Activated CD8-positive, alpha-beta memory T cell treated with anti-CD3 and anti-CD28 coated beads for 4 hours (primary cell): ENCODE results near the gene NBPF9.
"Not testable (repeated sequence)": the region's sequence is repeated elsewhere in the genome, so short reads cannot be mapped to it uniquely, and the experiment has no call there.

ENCODE experiments used
- DNase-seq, 2 donors: peaks; one replicate each; pipeline ENCODE4 v3.0.0-alpha.2; 2020; ENCODE audit warnings: low read depth in 2 of 2

Gene NBPF9

DNA sequence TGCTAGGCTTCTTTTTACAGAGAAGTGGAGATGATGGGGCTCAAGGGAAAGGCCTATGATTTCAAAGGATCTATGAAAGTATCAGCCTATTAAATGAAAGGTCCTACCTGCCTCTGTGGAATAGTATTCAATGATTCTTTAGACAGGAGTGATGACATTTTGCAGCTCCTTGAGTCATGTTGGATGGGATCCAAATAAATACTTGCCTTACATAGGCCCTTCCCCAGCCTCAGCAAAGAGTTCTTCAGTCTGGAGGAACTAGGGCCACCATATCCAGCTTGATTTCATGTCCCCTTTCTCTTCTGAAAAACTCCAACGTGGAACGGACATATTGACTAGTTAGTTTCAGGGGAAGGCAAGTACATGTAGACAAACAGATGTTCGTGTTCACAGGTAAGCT, 87.8 kb downstream of the NBPF9 start:
- not testable (repeated sequence) for DNase-seq

DNA sequence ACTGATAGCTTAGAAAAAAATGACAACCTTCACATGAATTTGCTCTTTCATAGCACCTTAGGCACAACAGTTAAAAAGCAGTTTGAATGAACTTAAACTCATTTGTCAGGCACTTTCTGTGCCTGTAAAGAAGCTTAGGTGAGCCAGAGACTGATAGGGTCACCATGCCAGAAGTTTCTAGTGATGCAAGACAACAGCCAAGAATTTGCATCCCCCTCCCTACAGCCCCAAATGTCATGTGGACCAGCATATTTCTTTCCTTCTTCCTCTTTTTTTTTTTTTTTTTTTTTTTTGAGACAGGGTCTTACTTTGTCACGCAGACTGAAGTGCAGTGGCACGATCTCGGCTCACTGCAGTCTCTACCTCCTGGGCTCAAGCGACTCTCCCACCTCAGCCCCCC, 89.8 kb downstream of the NBPF9 start:
- not testable (repeated sequence) for DNase-seq

DNA sequence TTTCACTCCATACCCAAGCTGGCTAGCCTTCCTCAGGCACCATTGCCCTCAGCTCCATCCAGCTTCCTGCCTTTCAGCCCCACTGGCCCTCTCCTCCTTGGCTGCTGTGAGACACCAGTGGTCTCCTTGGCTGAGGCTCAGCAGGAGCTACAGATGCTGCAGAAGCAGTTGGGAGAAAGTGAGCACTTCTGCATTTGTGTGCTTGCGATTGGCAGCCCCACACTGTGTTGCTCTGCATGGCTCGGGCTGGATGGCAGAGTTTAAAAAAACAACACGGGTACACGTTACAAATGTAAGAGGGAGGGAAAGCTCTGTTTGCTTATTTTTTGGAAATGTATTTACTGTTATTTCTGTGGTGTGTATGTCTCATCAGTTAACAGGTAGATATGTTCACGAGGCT, 90.8 kb downstream of the NBPF9 start:
- DNase-seq: not testable (repeated sequence)

DNA sequence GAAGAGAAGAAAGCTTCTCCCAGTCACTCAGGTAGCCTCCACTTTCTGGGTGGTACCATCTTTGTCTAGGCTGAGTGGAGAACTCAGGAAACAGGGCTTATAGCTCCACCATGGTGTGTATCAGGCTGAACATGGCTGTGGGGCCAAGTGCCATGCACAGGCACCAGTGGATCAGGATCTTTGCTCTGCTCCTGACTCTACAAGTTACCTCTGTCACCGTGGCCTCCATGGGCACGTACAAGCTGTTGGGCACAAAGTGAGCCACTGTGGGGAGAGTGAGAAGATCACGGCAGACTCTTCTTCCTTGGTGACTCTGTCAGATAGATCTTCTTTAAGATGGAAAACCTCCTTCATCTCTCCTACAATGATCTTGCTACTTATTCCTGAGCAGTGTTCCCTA, 93.6 kb downstream of the NBPF9 start:
- not testable (repeated sequence) for DNase-seq

DNA sequence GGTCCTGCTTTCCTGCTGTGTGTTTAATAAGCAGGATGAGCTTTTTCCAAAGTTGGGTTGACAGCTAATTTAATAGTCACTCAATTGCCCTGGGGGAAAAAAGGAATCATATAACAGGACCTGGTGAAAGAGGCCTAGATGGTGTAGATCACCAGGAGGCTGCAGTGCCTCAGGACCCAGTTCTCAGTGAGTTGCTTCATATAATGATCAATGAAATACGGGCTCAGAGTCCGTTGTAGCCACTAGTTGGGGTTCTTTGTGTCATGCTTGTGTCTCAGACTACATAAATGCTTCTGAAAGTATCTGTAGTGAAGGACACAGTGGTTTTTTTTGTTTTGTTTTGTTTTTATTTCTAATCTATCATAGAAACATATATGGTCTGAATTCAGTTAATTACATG, 94.6 kb downstream of the NBPF9 start:
- not testable (repeated sequence) for DNase-seq

DNA sequence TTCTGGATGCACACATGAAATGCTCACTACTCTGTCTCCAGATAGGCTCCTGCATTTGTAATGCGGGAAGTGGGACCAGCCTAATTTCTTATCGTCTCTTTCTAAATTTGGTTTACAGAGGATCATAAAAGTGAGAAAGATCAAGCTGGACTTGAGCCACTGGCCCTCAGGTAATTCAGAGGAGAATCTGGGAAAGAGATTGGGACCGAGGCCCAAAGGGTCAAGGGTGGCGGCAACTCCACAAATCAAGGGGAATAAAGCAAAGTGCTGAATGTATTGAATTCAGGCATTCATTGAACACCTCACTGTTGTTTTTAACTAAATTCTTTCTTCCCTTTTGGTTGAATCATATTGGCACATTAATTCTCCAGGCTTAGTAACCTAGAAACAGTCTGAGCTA, 95.0 kb downstream of the NBPF9 start:
- not testable (repeated sequence) for DNase-seq
